Activated CD8-positive, alpha-beta memory T cell treated with anti-CD3 and anti-CD28 coated beads, Interleukin-2, amount 50 U/mL, for 4 hours (primary cell): Measurements from ENCODE around the gene TAS2R13.

Experiments
- DNase-seq: peaks from one replicate; pipeline ENCODE4 v3.0.0-alpha.2; 2020

Gene TAS2R13

DNA sequence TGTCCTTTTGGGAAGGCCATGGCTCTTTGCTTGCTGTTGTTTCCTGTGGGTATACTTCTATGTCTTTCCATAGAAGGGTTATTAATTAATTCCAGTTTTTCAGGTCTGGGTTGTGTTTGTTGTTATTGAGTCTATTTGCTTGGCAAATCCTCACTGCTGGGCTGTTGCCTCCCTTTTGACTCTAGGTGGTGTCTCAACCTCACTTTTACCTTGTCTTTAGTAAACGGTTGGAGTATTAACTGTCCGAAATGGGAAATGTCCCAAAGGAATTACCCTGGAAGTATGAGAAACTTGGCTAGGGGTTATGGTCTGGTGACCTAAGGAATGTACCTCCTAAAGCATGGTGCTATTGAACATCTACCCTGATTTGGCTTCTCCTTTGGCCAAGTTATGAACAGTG is 42.0 kb downstream of the TAS2R13 start:
- DNase-seq = no peak

DNA sequence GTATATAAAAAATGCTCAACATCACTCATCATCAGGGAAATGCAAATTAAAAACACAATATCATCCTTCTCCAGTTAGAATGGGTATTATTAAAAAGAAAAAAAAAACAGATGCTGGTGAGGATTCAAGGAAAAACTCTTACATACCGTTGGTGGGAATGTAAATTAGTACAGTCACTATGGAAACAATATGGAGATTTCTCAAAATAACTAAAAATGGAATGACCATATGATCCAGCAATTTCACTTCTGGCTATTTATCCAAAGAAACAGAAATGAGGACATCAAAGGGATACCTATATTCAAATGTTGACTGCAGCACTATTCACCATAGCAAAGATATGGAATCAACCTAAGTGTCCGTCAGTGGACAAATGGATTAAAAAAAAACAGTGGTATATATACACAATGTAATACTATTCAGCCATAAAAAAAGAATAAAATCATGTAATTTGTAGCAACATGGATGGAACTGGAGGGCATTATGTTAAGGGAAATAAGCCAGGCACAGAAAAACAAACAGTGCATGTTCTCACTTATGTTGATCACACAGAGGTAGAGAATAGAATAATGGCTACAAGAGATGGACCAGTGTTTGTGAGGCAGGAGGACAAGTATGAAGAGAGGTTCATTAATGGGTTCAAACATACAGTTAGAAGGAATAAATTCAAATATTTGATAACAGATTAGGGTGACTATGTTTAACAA is 45.7 kb downstream of the TAS2R13 start:
- no peak for DNase-seq

DNA sequence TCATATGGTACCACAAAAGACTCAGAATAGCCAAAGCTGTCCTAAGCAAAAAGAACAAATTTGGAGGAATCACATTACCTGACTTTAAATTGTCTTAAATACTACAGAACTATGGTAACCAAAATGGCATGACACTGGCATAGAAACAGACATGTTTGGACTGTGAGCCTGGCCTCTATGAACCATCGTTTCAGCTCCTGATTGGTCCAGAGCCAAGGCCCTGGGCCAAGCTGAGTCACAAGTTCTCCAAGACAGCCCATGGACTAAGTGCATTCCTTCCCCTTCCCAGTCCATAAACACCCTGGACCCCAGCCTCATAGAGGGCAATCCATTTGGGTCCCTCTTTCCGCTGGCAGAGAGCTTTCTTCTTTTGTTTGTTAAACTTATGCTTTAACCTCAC is 48.0 kb downstream of the TAS2R13 start:
- DNase-seq = no peak
